Smooth muscle cell of trachea (primary cell): Measurements from ENCODE around the gene ARL17A. TPM values are rescaled to one million over a fixed set of nuclear protein-coding genes. Genes with fewer than 3 reads are reported as not detected.

ENCODE experiments used
- total RNA-seq: library from RNA; depleted of rRNA; stranded (reverse); fragments of >200 nt; gene quantifications from 2 replicates; pipeline ENCODE4 v1.2.1, GENCODE V29; 2014

Gene ARL17A
- total RNA-seq: 6.0 and 7.6 TPM in 2 replicates

DNA sequence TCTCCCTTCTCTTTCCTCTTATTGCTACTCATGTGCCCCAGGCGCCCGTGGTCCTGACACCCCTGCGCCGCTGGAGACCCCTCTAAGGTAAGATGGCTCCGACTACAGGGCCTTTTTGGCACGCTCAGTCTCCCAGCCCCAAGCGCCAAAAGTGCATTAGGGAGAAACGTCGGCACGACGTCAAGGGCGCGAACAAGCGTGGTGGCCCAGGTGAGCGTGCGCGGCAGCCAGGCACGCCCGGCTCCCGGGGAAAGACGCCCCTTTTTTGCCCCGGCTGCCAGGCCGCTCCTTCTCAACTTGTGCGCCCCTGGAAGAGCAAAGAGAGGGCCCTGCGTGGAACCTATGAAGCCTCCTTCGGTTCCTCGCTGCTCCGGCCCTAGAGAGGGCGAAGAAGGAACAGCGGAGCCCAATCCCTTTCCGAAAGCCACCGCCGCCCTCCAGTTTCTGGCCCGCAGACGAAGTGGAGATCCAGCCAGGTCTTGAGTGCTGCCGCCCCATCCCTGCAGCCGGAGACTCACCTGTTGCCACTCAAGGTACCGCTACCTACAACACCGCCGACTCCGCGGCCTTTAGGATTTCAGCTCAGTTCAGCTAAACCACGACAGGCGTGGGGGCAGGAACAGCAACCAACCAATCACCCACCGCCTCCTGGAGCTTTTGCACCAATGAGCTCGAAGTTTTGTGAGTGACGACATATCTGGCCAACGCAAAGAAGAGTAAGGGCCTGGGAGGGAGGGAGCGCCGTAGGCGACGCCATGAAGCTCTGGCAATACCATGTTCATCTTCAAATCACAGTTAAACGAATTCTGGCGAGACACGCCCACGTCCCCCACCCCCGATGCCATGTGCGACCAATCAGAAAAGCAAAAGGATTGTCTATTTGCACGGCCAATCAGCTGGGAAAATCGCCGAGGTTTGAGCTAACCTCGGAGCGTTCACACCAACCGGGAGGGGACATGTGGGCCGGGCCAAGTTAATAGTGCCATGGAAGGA is at the start of gene ARL17A:
Gene ARL17A, minus strand, starts transcription at position 609 of the 993 bp plus-strand sequence. CDS start 3,369 bp downstream, outside the sequence.

DNA sequence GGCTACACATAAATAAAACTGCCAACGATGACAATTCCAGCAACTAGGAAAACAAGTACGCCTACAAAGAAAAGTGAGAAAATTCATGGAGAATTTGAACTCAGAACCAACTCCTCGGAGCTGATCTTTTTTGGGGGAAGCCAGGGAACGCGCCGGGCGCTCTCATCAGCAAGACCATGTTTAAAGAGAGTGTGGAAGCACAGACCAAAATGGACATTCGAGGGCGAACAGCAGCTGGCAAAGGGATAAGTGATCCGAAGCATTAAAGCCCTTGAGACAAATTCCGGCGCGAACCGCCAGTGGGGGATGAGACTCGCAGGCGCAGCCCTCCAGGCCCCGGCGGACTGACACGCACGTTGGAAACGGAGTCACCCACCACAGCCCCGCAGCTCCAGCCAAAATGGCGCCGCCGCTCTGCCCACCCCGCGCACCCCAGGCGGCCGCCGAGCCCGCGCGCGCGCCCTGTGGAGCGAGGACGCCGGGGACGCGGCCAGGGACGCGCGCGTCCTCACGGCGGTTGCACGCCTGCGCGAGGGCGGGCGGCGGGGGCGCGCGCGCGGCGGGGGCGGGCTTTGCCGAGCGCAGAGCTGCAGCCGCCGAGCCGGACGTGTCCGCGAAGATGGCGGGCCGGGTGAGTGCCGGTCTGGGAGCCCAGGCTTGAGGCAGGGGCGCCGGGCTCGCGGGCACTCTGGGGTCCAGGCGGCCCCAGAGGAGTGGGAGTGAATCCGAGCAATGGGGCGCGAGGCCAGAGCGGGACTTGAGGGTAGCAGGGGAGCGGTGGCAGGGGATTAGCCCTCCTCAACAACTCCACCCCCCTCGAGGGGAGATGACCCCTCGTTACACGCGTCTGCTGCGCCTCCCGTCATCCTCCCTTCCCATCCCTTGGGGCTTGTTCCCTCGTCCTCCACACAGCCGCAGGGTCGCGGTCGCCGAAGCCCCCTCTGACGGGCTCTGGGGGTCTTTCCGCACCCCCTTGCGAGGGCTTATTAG is 11.0 kb upstream of the ARL17A start, which contains the start of gene NSF:
Gene NSF, plus strand, starts transcription at position 513 of the 990 bp plus-strand sequence. Its CDS starts 107 bp downstream, at position 620.

DNA sequence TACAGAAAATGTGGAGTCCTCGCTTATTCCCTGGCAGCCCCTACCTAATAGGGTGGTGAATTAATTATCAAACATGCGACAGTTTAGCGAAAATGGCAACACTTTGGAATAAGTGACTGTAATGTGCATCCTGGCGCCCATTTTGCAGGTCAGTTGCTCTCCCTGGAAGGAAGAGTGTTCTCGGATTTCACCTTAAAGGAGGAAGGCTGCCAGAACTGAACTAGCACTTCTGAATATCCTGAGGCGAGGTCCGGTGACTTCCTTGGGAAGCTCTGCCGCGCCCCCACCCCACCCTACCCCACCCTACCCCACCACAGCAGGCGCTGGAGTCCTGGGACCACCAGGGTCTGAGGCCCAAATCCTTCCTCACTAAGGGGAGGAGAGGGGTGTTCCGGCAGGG is 67.3 kb downstream of the ARL17A start, which contains the start of gene LRRC37A2:
Gene LRRC37A2, plus strand, starts transcription at position 301 of the 400 bp plus-strand sequence. CDS start 245 bp downstream, outside the sequence.

Other genes with a start within 250 kb of the ARL17A start
- 8.0 and 13.9 TPM in 2 replicates for gene ARL17B, start 217.9 kb downstream of the ARL17A start, total RNA-seq
- 7.0 and 12.9 TPM in 2 replicates for gene LRRC37A2, start 67.2 kb downstream of the ARL17A start, total RNA-seq
- gene NSF, start 11.0 kb upstream of the ARL17A start, total RNA-seq: 53.4 and 68.0 TPM in 2 replicates
- 0.83 and 1.2 TPM in 2 replicates for gene WNT3, start 239.0 kb upstream of the ARL17A start, total RNA-seq